NCI-H526 (cell line): ENCODE data around the gene TPRG1.

Source experiments
- DNase-seq, 2 experiments: peaks; one replicate each; lab custom pipeline; 2025; lab: John Stamatoyannopoulos, UW

Gene TPRG1

GRCh38 chr3:189166321-189166720 is 5.5 kb upstream of the TPRG1 start:
- no peak for DNase-seq

GRCh38 chr3:189167027-189167766 is 4.6 kb upstream of the TPRG1 start:
- no peak for DNase-seq

GRCh38 chr3:189168711-189169110 is 3.1 kb upstream of the TPRG1 start:
- DNase-seq: no peak

GRCh38 chr3:189169728-189170127 is 2.0 kb upstream of the TPRG1 start:
- peak in 1 of 2 experiments; percentile 2 for DNase-seq

- no peak for DNase-seq
Observed at GRCh38 chr3:189170559-189170958, 1.2 kb upstream of the TPRG1 start.

- DNase-seq: peak in 1 of 2 experiments; percentile 7
Observed at GRCh38 chr3:189172668-189173419, 1.1 kb downstream of the TPRG1 start.

- no peak for DNase-seq
Observed at GRCh38 chr3:189184566-189184965, 12.8 kb downstream of the TPRG1 start.

- no peak for DNase-seq
Observed at GRCh38 chr3:189186101-189186500, 14.3 kb downstream of the TPRG1 start.

GRCh38 chr3:189188466-189188865 is 16.7 kb downstream of the TPRG1 start:
- peak; percentile 34 to 47 for DNase-seq

- no peak for DNase-seq
Observed at GRCh38 chr3:189192725-189193124, 21.0 kb downstream of the TPRG1 start.

GRCh38 chr3:189195302-189195701 is 23.5 kb downstream of the TPRG1 start:
- DNase-seq: peak in 1 of 2 experiments; percentile 22

- DNase-seq: no peak
Observed at GRCh38 chr3:189202106-189202505, 30.3 kb downstream of the TPRG1 start.

GRCh38 chr3:189202583-189202982 is 30.8 kb downstream of the TPRG1 start:
- DNase-seq: no peak

- DNase-seq: no peak
Observed at GRCh38 chr3:189204167-189204866, 32.5 kb downstream of the TPRG1 start.

GRCh38 chr3:189204937-189205336 is 33.2 kb downstream of the TPRG1 start:
- no peak for DNase-seq

GRCh38 chr3:189210251-189210770 is 38.5 kb downstream of the TPRG1 start:
- DNase-seq: no peak

- no peak for DNase-seq
Observed at GRCh38 chr3:189212681-189213080, 40.9 kb downstream of the TPRG1 start.

- no peak for DNase-seq
Observed at GRCh38 chr3:189214651-189215050, 42.9 kb downstream of the TPRG1 start.

GRCh38 chr3:189222927-189223636 is 51.3 kb downstream of the TPRG1 start:
- no peak for DNase-seq

- DNase-seq: no peak
Observed at GRCh38 chr3:189225431-189225830, 53.7 kb downstream of the TPRG1 start.

GRCh38 chr3:189227249-189227648 is 55.5 kb downstream of the TPRG1 start:
- no peak for DNase-seq
